ENCODE results near the gene MGAT4B. TPM values are rescaled to one million over a fixed set of nuclear protein-coding genes. Genes with fewer than 3 reads are reported as not detected.
"Not testable (repeated sequence)": the region's sequence is repeated elsewhere in the genome, so short reads cannot be mapped to it uniquely, and the experiment has no call there.

Gene MGAT4B
- total RNA-seq, 1 donor from 2014 or later, result 98.9 TPM

DNA sequence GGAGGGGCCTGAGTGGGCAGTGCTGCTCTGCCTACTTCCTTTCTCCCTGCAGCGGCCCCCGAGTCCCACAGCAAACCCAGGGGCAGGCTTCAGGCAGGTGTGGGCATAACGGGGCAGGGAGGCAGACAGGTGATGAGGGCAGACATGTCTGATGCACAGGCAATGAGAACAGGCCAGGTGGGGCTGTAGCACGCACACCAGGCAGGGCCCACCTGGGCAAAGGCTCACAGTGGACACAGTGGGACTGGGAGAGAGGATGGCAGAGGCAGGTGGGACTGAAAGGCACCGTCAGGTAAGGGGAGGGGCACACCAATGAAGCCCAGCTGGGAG is 7.1 kb downstream of the MGAT4B start:
- intact Hi-C loops (cut with DNase I), result loop anchor here (1.0 kb wide), 1 partner anchor 61 kb away; no protein-coding TSS in a partner anchor
- no peak for DNase-seq (ENCODE audit: missing footprints)
- no peak for ATAC-seq

DNA sequence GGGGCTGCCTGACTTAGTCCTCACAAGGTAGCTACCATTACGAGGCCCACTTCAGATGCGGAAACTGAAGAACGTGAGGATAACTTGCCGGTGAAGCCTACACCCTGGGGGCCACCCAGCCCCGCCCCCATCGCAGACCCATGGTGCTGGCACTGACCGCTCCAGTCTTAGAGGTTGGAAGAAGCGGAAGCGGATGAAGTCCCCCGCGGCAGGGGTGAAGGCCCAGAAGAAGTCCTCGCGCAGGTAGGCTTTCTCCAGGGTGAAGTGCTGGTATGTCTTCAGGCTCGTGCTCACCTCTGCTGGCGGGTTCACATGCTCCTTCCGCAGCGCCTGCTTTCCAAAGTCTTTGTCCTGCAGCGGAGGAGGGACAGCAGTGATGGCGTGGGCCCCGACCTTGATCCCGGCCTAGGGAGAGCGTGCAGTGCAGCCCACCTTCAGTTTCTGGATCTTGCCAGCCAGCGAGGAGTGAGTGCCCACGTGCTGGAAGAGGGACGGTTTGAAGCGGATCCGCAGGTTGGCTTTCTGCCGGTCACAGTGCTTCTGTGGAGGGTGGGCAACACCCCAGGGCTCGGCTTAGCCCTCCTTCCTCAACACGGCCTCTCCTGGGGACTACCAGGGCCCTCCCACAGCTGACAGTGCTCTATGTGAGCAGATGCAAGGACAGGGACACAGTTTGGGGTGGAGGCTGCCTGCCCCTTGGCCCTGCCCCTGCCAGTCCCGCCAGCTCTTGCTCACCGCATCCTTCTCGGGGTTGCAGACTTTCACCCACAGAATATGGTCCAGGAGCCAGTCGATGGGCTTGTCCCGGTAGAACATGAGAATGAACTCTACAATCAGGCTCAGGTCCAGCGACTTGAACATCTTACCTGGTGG is 7.7 kb downstream of the MGAT4B start:
- intact Hi-C loops (cut with DNase I), result loop anchor here (1.0 kb wide), 1 partner anchor 61 kb away; no protein-coding TSS in a partner anchor
- DNase-seq (ENCODE audit: missing footprints) (no peak), ATAC-seq (no peak)

DNA sequence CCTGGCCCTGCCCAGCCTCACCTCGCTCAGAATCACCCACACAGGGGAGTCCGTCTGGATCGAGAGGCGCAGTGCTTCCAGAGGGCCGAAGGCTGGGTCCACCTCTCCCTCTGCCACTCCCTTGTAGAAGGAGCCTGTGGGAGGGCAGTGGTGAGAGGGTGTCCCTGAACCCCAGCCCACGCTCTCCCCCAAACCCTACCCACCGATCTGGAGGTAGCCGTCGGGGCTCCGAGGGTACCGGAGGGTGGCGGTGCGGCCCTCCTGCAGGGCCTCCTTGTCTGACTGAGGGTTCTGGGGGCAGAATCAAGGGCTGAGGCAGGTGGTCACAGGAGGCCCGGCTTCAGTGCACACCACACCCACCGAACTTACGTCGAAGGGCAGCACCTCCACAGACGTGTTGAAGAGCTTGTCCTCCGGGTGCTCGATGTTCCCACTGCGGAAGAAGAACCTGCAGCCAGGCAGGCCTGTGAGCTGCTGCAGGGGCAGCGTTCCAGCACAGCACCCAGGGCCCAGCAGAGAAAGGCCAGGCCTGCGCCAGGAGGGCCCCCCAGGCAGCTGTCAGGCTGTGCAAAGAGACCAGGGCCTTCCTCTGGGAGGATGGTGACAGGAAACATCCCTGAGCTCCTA is 8.4 kb downstream of the MGAT4B start:
- no peak for ATAC-seq
- no peak for DNase-seq (ENCODE audit: missing footprints)
- intact Hi-C loops (cut with DNase I), result no loop called here

DNA sequence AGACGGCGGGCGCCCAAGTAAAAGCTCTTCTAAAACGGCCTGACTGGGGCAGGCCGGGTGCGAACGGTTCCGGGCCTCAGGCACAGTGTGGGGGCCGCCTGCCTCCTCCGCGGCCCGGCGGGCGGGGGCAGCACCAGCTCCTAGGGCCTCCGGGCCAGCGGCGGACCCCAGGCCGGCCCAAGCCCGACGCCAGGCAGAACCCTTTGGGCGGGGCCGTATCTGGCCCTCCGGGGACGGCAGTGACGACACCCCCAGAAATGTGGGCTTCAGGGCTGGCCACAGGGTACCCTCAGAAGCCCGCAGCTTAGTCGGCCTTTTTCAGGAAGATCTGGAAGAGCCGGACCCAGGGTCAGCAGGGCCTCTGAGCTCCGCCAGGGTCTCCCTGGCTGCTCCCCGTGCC is 8.9 kb downstream of the MGAT4B start:
- DNase-seq (ENCODE audit: missing footprints) (no peak), ATAC-seq (no peak)
- intact Hi-C loops (cut with DNase I), result loop anchor here (2.0 kb wide), 1 partner anchor 35 kb away; no protein-coding TSS in a partner anchor

DNA sequence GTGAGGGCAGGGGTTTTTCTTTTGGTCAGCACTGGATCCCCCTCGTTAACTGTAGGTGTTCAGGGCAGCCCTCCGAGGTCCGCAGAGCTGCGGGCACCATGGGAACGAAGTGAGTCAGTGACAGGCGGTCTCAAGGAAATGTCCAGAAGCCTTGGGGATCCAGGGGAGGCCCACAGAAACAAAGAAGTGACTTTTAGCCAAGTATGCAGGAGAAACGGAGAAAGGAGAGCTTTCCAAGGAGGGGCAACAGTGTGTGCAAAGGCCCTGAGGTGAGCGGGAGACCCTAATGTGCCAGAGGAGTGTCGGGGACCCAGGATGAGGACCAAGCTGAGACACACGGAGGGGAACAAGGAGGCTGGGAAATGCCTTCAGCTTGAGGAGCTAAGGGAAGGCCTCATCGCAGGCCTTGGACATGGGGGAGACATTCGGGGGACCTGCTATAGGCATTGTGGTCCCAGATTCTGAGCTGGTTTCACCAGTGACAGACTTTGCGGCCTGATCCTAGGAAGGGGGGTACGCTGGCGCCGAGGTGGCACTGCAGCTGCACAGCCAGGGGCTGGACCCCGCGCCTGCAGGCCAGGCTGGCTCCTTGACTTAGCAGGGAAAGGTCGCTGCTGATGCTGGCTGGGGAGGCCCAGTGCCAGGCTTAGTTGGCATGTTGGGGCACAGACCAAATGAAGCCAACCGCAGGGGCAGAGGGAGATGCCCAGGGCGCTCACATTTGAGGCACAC is 9.6 kb downstream of the MGAT4B start:
- intact Hi-C loops (cut with DNase I), result loop anchor here (2.0 kb wide), 1 partner anchor 34 kb away; no protein-coding TSS in a partner anchor
- ATAC-seq, result no peak
- no peak for DNase-seq (ENCODE audit: missing footprints)

DNA sequence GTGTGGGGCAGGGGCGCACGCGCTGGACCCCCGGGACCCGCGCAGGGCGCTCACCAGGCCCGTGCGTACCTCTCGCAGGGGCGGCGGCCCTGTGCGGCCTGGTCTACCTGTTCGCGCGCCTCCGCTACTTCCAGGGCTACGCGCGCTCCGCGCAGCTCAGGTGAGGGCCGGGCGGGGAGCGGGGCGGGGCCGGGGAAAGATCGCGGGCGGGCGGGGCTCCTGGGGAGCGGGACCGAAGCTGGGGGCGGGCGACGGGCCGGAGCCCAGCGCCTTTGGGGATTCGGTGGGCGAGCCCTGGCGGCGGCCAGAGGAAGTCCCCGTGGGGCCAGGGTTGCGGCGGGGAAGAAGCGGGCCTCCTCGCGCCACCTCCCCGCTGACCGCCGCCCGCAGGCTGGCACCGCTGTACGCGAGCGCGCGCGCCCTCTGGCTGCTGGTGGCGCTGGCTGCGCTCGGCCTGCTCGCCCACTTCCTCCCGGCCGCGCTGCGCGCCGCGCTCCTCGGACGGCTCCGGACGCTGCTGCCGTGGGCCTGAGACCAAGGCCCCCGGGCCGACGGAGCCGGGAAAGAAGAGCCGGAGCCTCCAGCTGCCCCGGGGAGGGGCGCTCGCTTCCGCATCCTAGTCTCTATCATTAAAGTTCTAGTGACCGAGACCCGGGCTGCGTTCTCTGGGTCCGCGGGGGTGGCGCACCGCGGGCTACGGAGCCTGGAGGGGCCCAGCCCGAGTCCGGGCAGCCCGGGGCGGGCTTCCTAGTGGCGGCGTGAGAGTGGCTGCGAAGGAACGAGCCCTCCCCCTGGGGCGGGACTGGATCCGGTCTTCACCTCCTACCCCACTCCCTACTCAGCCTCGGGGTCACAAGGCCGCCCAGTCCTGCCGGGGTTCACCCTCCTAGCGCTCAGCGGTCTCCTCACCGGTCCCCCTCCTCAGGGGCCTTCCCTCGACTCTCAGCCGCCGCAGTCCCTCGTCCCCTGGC is 10.5 kb downstream of the MGAT4B start:
- peak; percentile 93 for DNase-seq (ENCODE audit: missing footprints)
- peak; percentile 77 for ATAC-seq
- intact Hi-C loops (cut with DNase I), result loop anchor here (2.0 kb wide), 1 partner anchor 33 kb away; no protein-coding TSS in a partner anchor

DNA sequence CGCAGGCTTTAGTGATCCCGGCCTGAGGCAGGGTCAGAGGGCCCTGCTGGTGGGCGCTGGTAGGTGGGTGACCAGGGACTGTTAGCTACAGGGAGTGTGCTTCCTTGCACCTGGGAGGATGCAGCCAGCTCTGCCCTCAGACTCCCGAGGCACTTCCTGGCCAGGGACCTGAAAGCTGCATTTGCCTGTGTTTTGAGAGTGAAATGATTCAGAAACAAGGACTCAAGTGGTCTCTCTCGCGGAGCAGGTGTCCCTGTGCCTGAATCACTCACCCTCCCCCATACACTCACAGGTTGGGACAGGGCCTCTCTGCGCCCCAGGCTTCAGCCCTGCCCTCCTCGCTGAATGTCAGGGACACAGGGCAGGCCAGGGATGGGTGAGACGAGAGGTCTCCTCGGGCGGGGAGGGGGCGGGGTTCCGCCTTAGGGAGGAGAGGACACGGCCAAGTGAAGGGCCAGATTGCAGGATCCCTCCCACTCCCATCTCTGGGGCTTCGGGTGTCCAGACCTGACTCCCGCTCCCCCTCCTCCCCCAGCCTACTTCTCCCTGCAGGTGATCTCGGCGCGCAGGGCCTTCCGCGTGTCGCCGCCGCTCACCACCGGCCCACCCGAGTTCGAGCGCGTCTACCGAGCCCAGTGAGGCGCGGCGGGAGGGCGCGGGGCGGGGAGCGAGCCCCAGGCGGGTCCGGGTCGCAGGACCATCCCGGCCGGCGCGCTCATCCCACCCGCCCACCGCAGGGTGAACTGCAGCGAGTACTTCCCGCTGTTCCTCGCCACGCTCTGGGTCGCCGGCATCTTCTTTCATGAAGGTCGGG is 11.4 kb downstream of the MGAT4B start:
- intact Hi-C loops (cut with DNase I), result no loop called here
- ATAC-seq (no peak), DNase-seq (ENCODE audit: missing footprints) (no peak)

DNA sequence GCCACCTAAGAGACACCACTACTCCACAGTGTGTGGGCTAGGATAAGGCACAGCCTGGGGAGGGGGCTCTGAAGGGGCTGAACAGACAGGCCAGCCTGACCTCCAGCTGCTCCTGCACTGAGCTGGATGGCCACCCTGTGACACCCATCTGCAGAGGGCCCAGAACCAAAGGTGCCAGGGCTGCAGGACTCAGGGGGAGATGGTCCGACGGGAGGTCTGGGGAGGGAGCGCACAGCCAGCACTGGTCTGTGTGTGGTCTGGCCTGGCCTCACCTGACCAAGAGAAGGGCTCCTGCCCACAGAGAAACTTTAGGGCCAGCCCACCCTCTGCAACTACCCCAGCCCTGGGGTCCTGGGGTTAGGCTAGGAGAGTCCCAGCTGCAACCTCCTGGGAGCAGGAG is 12.1 kb downstream of the MGAT4B start:
- intact Hi-C loops (cut with DNase I), result no loop called here
- DNase-seq (ENCODE audit: missing footprints) (no peak), ATAC-seq (no peak)

DNA sequence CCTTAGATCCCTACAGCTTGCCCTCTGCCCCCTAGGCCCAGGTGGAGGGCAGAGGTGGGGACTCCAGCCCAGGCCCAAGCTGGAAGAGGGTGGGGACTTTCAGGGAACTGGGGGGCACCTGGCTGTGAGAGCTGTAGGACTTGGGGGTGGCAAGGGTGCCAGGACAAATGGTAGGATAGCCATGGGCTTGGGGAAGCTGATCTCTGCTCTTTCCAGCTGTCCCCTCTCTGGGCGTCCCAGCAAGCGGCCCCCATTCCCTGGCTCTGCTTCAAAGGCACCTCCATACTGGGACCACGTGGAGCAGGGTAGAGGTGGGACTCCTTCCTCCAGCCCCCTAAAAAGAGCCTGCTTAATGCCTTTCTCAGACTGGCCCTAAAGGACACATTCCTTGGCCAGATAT is 12.5 kb downstream of the MGAT4B start:
- intact Hi-C loops (cut with DNase I), result no loop called here
- no peak for DNase-seq (ENCODE audit: missing footprints)
- ATAC-seq, result no peak

DNA sequence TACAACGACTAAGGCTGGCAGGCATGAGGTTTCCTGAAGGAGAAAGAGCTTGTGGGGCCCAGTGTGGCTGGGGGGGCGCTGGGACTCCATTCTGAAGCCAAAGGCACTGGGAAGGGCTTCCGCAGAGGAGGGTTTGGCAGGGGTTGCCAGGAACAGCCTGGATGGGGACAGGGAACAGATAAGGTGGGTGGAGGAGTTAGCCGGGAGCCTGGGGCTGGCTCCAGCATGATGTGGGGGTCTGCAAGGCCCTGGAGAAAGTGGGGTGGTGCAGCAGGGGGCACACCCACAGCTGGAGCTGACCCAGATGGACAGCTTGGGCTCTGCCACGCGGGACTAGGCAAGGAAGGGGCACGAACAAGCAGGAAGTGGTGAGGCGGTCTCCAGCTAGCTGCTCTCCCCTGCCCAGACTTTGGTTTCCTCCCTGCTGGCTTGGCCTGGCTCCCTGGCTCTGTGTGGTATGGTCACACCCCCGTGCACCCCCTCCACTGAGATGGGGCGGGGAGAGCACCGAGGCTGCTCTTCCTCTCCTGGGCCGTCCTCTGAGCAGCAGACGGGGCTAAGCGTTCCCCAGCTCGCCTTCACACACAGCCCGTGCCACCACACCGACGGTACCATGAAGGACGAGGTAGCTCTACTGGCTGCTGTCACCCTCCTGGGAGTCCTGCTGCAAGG is 13.1 kb downstream of the MGAT4B start, which contains the start of gene LTC4S:
Gene LTC4S (plus strand): TSS at position 519 of the 672 bp plus-strand sequence. CDS start 95 bp downstream, at position 614.
- DNase-seq (ENCODE audit: missing footprints), result peak; percentile 93
- intact Hi-C loops (cut with DNase I), result no loop called here
- peak; percentile 70 for ATAC-seq

DNA sequence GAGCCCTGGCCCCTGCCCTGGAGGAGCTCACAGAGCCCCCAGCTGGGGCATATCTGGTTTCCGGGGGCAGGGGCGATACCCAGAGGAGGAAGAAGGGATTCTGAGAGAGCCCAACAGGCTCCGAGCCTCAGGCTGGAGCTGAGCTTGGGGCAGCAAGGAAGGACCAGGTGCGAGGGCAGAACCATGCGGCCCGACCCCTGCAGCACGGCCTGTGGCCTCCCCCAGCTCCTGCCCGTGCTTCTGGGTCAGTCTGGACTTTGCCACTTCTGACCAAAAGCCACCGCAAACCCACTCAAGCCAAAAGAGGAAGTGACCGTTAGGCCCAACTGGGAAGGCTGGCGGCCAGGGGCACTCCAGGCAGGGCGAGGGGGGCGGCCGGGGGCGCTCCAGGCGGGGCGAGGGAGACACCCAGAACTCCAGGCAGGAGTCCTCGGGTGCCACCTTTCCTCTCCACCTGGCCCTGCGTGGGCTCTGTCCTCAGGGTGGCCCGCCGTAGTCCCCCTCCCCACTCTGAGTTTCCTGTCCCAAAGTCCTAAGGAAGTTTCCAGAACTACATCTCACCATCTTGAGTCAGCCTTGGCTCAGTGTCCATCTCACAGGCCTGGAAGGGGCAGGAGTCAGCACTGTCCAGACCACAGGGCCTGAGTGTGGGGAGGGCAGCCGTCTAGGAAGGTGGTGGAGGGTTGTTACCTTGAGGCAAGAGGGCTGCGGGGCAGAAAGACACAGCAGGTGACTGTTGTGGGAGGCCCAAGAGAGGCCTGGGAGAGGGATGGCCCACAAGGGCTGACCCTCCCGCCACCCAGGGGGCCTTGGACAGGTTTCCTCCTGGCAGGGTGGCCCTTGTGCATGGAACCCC is 13.8 kb downstream of the MGAT4B start:
- intact Hi-C loops (cut with DNase I), result no loop called here
- ATAC-seq (no peak), DNase-seq (ENCODE audit: missing footprints) (no peak)

DNA sequence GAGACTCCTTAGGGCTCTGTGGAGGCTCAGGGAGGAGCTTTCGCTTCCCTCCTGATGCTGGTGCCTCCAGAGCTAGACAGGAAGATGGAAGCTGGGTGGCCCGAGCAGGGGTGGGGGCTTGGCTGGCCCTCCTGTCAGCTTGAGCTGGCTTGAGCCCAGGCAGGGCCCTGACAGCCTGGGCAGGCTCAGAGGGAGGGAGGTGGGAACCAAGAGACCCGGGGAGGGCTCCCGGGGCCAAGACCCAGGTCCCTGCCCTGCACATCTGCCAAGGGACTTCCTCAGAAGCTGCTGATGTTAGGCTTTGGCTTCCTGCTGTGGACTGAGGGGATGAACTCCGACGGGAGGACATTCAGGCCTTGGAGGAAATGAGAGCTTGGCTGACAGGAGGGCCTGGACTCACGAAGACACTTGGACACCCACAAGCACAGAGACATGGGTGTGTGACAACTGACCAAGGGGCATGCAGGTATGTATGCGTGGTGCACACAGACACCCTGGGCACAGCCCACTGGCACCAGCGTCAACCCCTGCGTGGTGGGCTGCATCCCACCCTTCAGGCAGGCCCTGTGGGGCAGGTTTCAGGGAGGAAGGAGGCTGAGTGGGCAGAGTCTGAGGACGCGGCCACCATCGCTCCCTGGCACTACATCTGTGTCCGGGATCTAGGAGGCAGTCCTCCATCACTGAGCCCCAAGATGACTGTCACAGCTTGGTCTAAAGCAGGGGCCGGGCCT is 14.6 kb downstream of the MGAT4B start:
- peak; percentile 4 for ATAC-seq
- intact Hi-C loops (cut with DNase I), result no loop called here
- DNase-seq (ENCODE audit: missing footprints), result no peak

DNA sequence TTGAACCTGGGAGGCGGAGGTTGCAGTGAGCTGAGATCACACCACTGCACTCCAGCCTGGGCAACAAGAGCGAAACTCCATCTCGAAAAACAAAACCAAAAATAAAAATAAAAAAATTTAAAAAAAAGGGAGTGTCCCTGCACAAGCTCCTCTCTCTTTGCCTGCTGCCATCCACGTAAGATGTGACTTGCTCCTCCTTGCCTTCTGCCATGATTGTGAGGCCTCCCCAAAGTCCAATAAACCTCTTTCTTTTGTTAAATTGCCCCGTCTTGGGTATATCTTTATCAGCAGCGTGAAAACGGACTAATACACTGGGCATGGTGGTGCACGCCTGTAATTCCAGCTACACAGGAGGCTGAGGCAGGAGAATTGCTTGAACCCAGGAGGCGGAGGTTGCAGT is 17.4 kb downstream of the MGAT4B start:
- intact Hi-C loops (cut with DNase I), result not testable (repeated sequence)

DNA sequence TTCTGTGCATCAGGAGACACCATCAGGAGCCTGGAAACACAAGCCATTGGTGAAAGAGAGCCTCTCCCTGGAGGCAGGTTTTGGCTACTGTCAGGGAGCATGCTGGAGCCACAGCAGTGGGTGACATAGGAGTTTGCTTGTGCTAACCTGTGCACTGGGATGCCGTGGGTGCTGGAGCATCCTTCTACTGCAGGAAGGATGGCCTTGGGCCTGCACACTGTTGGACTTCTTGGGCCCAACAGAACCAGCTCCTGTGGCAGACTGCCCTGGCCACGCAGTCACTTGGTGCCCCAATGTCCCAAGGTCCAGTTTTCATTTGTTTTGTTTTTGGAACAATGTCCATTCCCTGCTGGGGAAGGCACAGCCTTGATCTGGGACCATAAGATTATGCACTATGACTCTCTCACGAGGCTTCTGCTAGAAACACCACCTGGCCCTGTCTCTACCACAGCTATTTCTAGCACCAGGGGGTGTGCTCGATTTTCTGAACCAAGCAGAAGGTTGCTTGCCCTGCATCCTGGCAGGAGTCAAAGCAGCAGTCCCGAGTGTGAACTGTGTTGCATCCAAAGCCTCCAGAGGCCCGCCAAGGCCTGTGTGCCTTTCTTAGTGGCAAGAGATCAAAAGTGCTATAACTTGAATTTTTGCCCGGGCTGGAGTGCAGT is 18.3 kb downstream of the MGAT4B start:
- ATAC-seq (no peak), DNase-seq (ENCODE audit: missing footprints) (no peak)
- intact Hi-C loops (cut with DNase I), result no loop called here

More for the DNA sequence above, 17.4 kb downstream of the MGAT4B start:
- ATAC-seq; DNase-seq (ENCODE audit: missing footprints): not testable (repeated sequence)

DNA sequence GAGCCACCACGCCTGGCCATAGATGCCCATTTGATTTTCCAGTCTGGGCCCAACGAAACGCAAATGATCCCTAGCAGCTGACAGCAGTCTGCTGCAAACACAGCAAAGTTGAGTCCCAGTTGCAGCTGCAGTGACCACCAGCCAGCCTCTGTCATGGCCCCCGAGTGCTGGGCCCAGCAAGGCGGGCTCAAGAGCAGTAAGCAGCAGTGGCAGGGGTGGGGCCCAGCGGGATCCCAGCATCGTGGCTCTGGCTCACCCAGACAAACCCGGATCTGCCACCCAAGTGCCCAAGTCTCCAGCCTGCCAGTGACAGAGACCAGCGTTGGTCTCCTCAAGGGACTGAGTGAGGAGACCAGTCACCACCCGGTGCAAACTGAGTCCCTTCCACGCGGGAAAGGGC is 19.8 kb downstream of the MGAT4B start:
- ATAC-seq (no peak), DNase-seq (ENCODE audit: missing footprints) (no peak)
- intact Hi-C loops (cut with DNase I), result no loop called here

All from Right ventricle myocardium inferior (tissue), 1 donor.